Transverse colon (tissue), 4 donors: Measurements from ENCODE around the gene TNFAIP3.

Experiments
- CTCF ChIP-seq, 5 experiments: fragments of 200-600 bp in 3 of 5; fragments of 450-650 bp in 2 of 5; sonication (generic) in 3 of 5; IDR thresholded peaks; 1 replicate in 2 of 5; 2 replicates in 3 of 5; pipeline ENCODE4 v1.5.1; 2016 to 2017; ENCODE audit warnings: antibody characterized with exemption in 5 of 5, inconsistent platforms in 3 of 5, mild to moderate bottlenecking in 2 of 5, moderate library complexity in 1 of 5
- EP300 ChIP-seq: sonication (generic); formaldehyde crosslinking; IDR thresholded peaks from one replicate; pipeline ENCODE4 v1.6.1; 2017; ENCODE audit warnings: antibody characterized with exemption, low read depth
- POLR2A ChIP-seq: fragments of 450-650 bp; IDR thresholded peaks from one replicate; pipeline ENCODE4 v1.6.1; 2016; ENCODE audit warnings: antibody characterized with exemption, mild to moderate bottlenecking, moderate library complexity
- POLR2AphosphoS5 ChIP-seq, 3 donors: sonication (generic); formaldehyde crosslinking; IDR thresholded peaks; one replicate each; pipeline ENCODE4 v1.6.1; 2016; ENCODE audit warnings: antibody characterized with exemption in 3 of 3

- no peak for TF ChIP-seq CTCF (IDR thresholded peaks at IDR 0.05)
- no peak for TF ChIP-seq POLR2A
- TF ChIP-seq EP300: no peak
- TF ChIP-seq POLR2AphosphoS5 (IDR thresholded peaks at IDR 0.05): no peak
Observed at GRCh38 chr6:137866200-137866913, 702 bp upstream of the TNFAIP3 start.
